CD4-positive, alpha-beta T cell (primary cell): Measurements from ENCODE around the gene NR1D1. TPM values are rescaled to one million over a fixed set of nuclear protein-coding genes. Genes with fewer than 3 reads are reported as not detected.

Experiments used
- ATAC-seq: fragments of 200-7000 bp; cut with Tn5 transposase; one replicate; pipeline ENCODE4 v1.10.0; 2022; ENCODE audit warnings: mild to moderate bottlenecking; ENCODE audit not compliant: poor library complexity
- CTCF ChIA-PET: fragments of 350-600 bp; sonication (Branson Sonifier 250); formaldehyde crosslinking; loops from one replicate; lab custom pipeline; 2021; ENCODE audit warnings: antibody characterized with exemption, inconsistent platforms; lab: Charles Lee
- POLR2A ChIA-PET: fragments of 350-600 bp; sonication (Branson Sonifier 250); formaldehyde crosslinking; loops from one replicate; lab custom pipeline; 2021; ENCODE audit warnings: antibody characterized with exemption, inconsistent platforms; lab: Charles Lee
- DNase-seq, 14 experiments: peaks; one replicate each; pipeline ENCODE4 v3.0.0-alpha.2; 2013 to 2020; ENCODE audit warnings: mixed read lengths in 2 of 14
- H3K27ac ChIP-seq, 2 donors: one replicate each; pipeline versions ENCODE4 v1.5.1 to v1.7.0; 2013; ENCODE audit warnings: low read length in 2 of 2, low read depth in 1 of 2, mild to moderate bottlenecking in 1 of 2
- H3K27me3 ChIP-seq, 2 experiments: 1 replicate in 1 of 2; 2 replicates in 1 of 2; pipeline versions ENCODE4 v1.6.1 to v1.7.0; 2013; ENCODE audit warnings: low read length in 2 of 2, control low read depth in 1 of 2, mild to moderate bottlenecking in 1 of 2, moderate library complexity in 1 of 2; ENCODE audit not compliant: insufficient read depth in 2 of 2, control insufficient read depth in 1 of 2
- H3K36me3 ChIP-seq: one replicate; pipeline ENCODE4 v1.6.1; 2013; ENCODE audit warnings: low read length, control low read depth; ENCODE audit not compliant: insufficient read depth
- H3K4me1 ChIP-seq: one replicate; pipeline ENCODE4 v1.6.1; 2013; ENCODE audit warnings: low read length, control low read depth; ENCODE audit not compliant: insufficient read depth
- H3K4me3 ChIP-seq: one replicate; pipeline ENCODE4 v1.5.1; 2013; ENCODE audit warnings: mild to moderate bottlenecking, low read length, moderate library complexity
- H3K9me3 ChIP-seq, 2 experiments: 1 replicate in 1 of 2; 2 replicates in 1 of 2; pipeline versions ENCODE4 v1.6.1 to v1.7.0; 2013; ENCODE audit warnings: low read length in 2 of 2, mild to moderate bottlenecking in 2 of 2, control low read depth in 1 of 2, moderate library complexity in 1 of 2; ENCODE audit not compliant: control insufficient read depth in 1 of 2, insufficient read depth in 1 of 2
- H3K27ac Mint-ChIP-seq: one replicate; pipeline ENCODE4 v1.8.0; 2020; ENCODE audit warnings: mixed read lengths
- H3K27me3 Mint-ChIP-seq: one replicate; pipeline ENCODE4 v1.8.0; 2021; ENCODE audit warnings: mixed read lengths
- H3K36me3 Mint-ChIP-seq: one replicate; pipeline ENCODE4 v1.8.0; 2021; ENCODE audit warnings: low read depth, mixed read lengths
- H3K4me1 Mint-ChIP-seq: one replicate; pipeline ENCODE4 v1.8.0; 2021; ENCODE audit warnings: low read depth, mixed read lengths
- H3K4me3 Mint-ChIP-seq: one replicate; pipeline ENCODE4 v1.8.0; 2020; ENCODE audit warnings: mild to moderate bottlenecking, mixed read lengths
- H3K9me3 Mint-ChIP-seq: one replicate; pipeline ENCODE4 v1.8.0; 2020; ENCODE audit warnings: mixed read lengths
- intact Hi-C, 2 experiments: fragments of 100-400 bp; cut with DNase I in 1 of 2; cut with micrococcal nuclease in 1 of 2; formaldehyde crosslinking; loops; one replicate each; pipeline versions ENCODE4 v1.15.1 to v1.9.0; 2023 to 2025; cut with DNase I, micrococcal nuclease
- total RNA-seq, 174 experiments: library from RNA in 2 of 174; stranded (reverse) in 2 of 174; gene quantifications; one replicate each; pipeline ENCODE4 v1.2.3 and lab custom pipeline; 2021 to 2026
- TF ChIP-seq, protein P1 (sequence below): fragments of 200-600 bp; IDR thresholded peaks from one replicate; pipeline ENCODE4 v1.8.0; 2022; ENCODE audit warnings: antibody characterized with exemption, mild to moderate bottlenecking

The NR1D1 gene
- total RNA-seq, 2 experiments from 2014 or later: 29.6 to 34.1 TPM

DNA sequence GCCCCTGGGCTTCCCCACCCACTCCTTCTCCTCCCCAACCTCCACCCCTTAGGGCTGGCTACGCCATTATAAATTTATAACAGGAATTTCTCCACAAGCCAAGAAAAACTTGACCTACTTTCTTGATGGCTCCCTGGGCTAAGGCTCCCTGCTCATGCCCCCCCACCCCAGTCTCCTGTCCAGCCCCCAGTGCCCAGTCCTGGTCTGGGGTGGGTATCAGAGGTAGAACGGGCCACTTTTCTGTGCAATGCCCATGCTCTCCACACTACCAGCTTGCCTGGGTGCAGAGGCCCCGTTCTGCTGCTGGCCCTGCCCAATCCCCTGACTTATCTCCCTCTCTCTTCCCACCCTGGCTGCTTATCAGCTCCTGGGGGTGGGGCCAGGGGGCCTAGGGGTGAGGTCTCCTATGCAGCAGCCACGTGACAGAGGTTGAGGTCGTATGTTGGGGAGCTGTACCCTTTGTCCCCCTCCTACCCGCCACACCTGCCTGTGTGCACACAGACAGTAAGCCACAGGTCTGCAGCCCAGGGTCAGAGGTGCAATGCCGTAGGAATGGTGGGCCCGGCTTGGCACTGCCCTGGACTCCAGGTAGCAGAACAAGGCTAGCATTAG, 27.5 kb downstream of the NR1D1 start:
- intact Hi-C loops: no loop called here
- Mint-ChIP-seq H3K36me3 (peaks cover 26% of the 10 kb centered on the region), H3K4me1 (peaks cover 73% of the 10 kb centered on the region), H3K9me3 (no peaks in the 10 kb centered on the region), H3K4me3 (no peak overlapping the region), H3K27me3 (no peaks in the 10 kb centered on the region), H3K27ac (peak overlapping the region; percentile 76)
- H3K36me3 ChIP-seq: peaks cover 36% of the 10 kb centered on the region
- H3K27me3 ChIP-seq: no peaks in the 10 kb centered on the region
- ATAC-seq (no peak), DNase-seq (peak in 1 of 14 experiments; percentile 10)
- H3K4me3 ChIP-seq: no peak overlapping the region
- ChIA-PET POLR2A (interaction anchor here (1.1 to 4.4 kb wide), 3 partner anchors 8 to 26 kb away, joined by 3 to 46 read pairs (median 6); partner anchors contain the start of gene NR1D1), CTCF (interaction anchor here (0.6 to 0.9 kb wide), 2 partner anchors 37 to 39 kb away, joined by 3 to 5 read pairs; no protein-coding TSS in a partner anchor)
- TF ChIP-seq, protein P1, sequence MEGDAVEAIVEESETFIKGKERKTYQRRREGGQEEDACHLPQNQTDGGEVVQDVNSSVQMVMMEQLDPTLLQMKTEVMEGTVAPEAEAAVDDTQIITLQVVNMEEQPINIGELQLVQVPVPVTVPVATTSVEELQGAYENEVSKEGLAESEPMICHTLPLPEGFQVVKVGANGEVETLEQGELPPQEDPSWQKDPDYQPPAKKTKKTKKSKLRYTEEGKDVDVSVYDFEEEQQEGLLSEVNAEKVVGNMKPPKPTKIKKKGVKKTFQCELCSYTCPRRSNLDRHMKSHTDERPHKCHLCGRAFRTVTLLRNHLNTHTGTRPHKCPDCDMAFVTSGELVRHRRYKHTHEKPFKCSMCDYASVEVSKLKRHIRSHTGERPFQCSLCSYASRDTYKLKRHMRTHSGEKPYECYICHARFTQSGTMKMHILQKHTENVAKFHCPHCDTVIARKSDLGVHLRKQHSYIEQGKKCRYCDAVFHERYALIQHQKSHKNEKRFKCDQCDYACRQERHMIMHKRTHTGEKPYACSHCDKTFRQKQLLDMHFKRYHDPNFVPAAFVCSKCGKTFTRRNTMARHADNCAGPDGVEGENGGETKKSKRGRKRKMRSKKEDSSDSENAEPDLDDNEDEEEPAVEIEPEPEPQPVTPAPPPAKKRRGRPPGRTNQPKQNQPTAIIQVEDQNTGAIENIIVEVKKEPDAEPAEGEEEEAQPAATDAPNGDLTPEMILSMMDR: no peak
- peaks cover 72% of the 10 kb centered on the region for H3K4me1 ChIP-seq
- peak overlapping the region in 1 of 2 donors; percentile 73 for H3K27ac ChIP-seq
- no peaks in the 10 kb centered on the region for H3K9me3 ChIP-seq

GRCh38 chr17:40072040-40072734, 28.2 kb downstream of the NR1D1 start:
- Mint-ChIP-seq H3K27me3 (no peaks in the 10 kb centered on the region), H3K36me3 (peaks cover 21% of the 10 kb centered on the region), H3K9me3 (no peaks in the 10 kb centered on the region), H3K4me1 (peaks cover 77% of the 10 kb centered on the region), H3K27ac (peak overlapping the region; percentile 96), H3K4me3 (no peak overlapping the region)
- Histone ChIP-seq H3K27me3 (no peaks in the 10 kb centered on the region), H3K36me3 (peaks cover 29% of the 10 kb centered on the region), H3K9me3 (no peaks in the 10 kb centered on the region), H3K27ac (peak overlapping the region; percentile 32 to 73), H3K4me1 (peaks cover 79% of the 10 kb centered on the region), H3K4me3 (no peak overlapping the region)
- TF ChIP-seq, protein P1: no peak
- DNase-seq: peak in 1 of 14 experiments; percentile 29
- no peak for ATAC-seq
- ChIA-PET CTCF (interaction anchor here (0.5 to 1.5 kb wide), 3 partner anchors 14 to 37 kb away, joined by 3 read pairs; no protein-coding TSS in a partner anchor), POLR2A (no interaction called here)
- intact Hi-C loops: no loop called here

DNA sequence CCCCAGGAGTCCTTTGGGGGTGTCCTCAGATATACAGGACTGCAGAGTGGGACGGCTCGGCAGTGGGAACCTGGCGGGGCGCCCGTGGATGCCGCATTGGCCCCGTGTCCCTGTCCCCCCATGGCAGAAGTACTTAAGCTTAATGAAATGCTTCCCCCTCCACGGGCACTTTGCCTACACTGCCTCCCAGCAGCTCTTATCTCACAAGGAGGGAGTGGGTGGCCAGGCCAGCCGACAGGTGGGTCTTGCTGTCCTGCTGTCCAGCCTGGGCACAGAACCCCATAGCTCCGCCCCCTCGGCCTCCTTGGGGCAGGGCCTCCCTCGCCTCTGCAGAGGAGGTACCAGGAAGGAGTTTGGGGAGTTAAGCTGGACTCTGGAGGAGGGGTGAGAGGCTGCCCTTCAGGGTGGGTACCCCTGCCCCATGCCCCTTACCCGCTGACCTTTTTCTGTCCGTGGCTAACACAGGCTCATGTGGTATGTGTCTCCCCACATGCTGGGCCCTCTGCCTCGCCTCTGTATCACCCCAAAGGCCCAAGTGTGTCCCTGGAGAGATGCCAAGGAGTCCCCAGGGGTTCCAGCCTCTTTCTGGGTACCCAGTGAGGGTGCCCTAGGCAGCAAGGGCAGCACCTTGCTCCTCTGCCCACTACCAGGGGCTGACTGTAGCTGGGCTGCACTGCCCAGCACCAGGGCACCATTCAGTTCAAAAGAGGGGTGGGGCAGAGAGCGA, 28.9 kb downstream of the NR1D1 start:
- peaks cover 22% of the 10 kb centered on the region for H3K36me3 ChIP-seq
- CTCF ChIA-PET: interaction anchor here (0.5 to 1.5 kb wide), 2 partner anchors 15 to 38 kb away, joined by 3 read pairs; no protein-coding TSS in a partner anchor

More for the DNA sequence above, 28.9 kb downstream of the NR1D1 start:
- Mint-ChIP-seq H3K4me3 (no peak overlapping the region), H3K9me3 (no peaks in the 10 kb centered on the region), H3K4me1 (peaks cover 83% of the 10 kb centered on the region), H3K27ac (peak overlapping the region; percentile 96), H3K27me3 (no peaks in the 10 kb centered on the region), H3K36me3 (peaks cover 18% of the 10 kb centered on the region)
- H3K27me3 ChIP-seq: no peaks in the 10 kb centered on the region
- DNase-seq: peak in 1 of 14 experiments; percentile 23
- H3K4me1 ChIP-seq: peaks cover 81% of the 10 kb centered on the region
- intact Hi-C loops: no loop called here
- no peak overlapping the region for H3K4me3 ChIP-seq
- no peak for ATAC-seq
- H3K9me3 ChIP-seq: no peaks in the 10 kb centered on the region
- POLR2A ChIA-PET: interaction anchor here (0.7 to 1.0 kb wide), 3 partner anchors 24 to 147 kb away, joined by 3 to 4 read pairs (median 4); partner anchors contain the start of gene WIPF2
- H3K27ac ChIP-seq: peak overlapping the region; percentile 32 to 73
- TF ChIP-seq, protein P1: no peak
